Measurements from ENCODE around the gene MGAT1. TPM values are rescaled to one million over a fixed set of nuclear protein-coding genes. Genes with fewer than 3 reads are reported as not detected.

MGAT1 gene
- total RNA-seq, 1 donor = 113 TPM

DNA sequence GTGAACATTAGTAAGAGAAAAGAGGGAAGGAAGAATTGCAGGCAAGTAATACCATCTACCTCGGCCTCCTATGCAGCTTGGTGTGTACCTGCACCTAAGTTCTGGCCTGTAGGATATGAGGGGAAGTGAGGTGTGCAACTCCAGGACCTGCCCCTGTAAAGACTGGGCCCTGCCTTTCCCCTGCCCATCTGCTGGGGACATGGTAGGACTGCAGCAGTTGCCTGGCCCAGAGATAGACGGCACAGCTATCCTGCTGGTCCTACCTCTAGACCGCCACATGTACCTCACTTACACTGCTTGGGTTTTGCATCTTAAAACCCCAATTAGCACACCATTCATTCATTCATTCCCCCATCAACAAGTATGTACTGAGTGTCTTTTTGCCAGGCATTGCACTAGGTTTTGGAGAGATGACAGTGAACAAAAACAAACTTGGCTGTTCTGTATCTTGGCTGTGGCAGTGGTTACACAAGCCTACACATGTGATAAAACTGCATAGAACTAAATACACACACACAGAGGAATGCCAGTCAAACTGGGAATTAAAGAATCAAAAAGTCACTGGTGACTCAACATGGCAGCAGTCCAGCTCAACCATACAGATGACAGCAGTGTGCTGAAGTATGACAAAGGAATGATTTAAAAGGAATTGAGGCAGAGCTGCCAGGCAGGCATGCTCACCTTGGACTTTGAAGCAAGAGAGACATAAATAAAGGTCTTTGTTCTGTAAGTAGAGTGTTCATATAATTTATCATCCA lies 23.3 kb upstream of the MGAT1 start:
- Histone ChIP-seq H3K4me3 (ENCODE audit: insufficient read depth, low read length) (no peak overlapping the region), H3K36me3 (ENCODE audit: insufficient read depth, low read length) (no peaks in the 10 kb centered on the region), H3K27ac (ENCODE audit: low read depth, low read length) (no peak overlapping the region), H3K79me2 (ENCODE audit: insufficient read depth, low read length) (peaks cover 6% of the 10 kb centered on the region), H3K4me2 (ENCODE audit: insufficient read depth, low read length) (no peak overlapping the region), H4K20me1 (ENCODE audit: insufficient read depth, low read length) (no peaks in the 10 kb centered on the region), H3K27me3 (ENCODE audit: insufficient read depth, low read length) (no peaks in the 10 kb centered on the region), H2AFZ (ENCODE audit: low read length) (no peak overlapping the region), H3K4me1 (ENCODE audit: insufficient read depth, low read length) (peaks cover 16% of the 10 kb centered on the region), H3K9me3 (ENCODE audit: low read depth, low read length) (no peaks in the 10 kb centered on the region)
- TF ChIP-seq, protein P1, sequence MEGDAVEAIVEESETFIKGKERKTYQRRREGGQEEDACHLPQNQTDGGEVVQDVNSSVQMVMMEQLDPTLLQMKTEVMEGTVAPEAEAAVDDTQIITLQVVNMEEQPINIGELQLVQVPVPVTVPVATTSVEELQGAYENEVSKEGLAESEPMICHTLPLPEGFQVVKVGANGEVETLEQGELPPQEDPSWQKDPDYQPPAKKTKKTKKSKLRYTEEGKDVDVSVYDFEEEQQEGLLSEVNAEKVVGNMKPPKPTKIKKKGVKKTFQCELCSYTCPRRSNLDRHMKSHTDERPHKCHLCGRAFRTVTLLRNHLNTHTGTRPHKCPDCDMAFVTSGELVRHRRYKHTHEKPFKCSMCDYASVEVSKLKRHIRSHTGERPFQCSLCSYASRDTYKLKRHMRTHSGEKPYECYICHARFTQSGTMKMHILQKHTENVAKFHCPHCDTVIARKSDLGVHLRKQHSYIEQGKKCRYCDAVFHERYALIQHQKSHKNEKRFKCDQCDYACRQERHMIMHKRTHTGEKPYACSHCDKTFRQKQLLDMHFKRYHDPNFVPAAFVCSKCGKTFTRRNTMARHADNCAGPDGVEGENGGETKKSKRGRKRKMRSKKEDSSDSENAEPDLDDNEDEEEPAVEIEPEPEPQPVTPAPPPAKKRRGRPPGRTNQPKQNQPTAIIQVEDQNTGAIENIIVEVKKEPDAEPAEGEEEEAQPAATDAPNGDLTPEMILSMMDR (IDR thresholded peaks at IDR 0.05; ENCODE audit: extremely low read depth, low read depth, low read length) = no peak
- DNase-seq (ENCODE audit: insufficient read length, low spot score, missing footprints) = peak; percentile 84

DNA sequence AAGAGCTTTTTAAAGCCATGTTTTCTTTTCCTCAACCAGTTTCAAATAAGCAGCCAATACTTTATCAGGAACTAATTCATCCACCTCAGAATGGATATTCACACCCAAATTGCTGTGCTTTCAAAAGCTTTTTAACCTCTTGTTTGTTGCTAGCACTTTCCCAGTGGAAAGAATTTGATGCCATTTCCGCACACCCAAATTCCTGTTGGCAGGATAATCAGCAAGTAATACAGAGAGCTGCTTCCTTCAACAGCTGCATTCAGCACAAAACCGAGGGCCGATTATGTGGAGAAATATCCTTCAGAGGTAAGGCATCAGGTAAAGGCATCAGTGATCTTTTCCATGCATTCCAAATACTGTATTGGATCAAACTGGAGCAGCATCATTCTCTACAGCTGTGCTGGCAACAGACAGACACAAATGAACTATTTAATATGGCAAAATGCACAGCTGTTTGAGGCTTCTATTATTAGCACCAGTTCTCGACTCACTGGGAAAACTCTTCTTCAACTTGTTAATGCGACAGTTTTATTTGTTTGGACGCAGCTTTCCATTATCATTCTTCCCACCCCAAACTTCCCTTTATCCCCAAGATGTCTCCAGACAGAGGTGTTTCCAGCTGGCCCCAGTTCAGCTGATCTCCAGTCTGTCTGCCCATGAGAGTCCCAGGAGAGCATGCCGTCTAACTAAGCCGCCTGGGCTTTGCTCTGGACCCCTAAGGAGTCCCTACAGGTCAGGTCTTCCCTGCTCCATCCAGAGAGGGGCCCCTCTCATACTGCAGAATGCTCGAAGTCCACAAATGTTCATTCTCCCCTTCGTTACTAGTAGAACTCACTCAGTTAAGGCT lies 22.2 kb upstream of the MGAT1 start:
- Histone ChIP-seq H3K9me3 (ENCODE audit: low read depth, low read length) (no peaks in the 10 kb centered on the region), H3K4me3 (ENCODE audit: insufficient read depth, low read length) (no peak overlapping the region), H3K27ac (ENCODE audit: low read depth, low read length) (no peak overlapping the region), H3K79me2 (ENCODE audit: insufficient read depth, low read length) (no peaks in the 10 kb centered on the region), H4K20me1 (ENCODE audit: insufficient read depth, low read length) (no peaks in the 10 kb centered on the region), H3K4me1 (ENCODE audit: insufficient read depth, low read length) (peaks cover 8% of the 10 kb centered on the region), H3K36me3 (ENCODE audit: insufficient read depth, low read length) (no peaks in the 10 kb centered on the region), H3K4me2 (ENCODE audit: insufficient read depth, low read length) (no peak overlapping the region), H2AFZ (ENCODE audit: low read length) (no peak overlapping the region), H3K27me3 (ENCODE audit: insufficient read depth, low read length) (no peaks in the 10 kb centered on the region)
- TF ChIP-seq, protein P1 (IDR thresholded peaks at IDR 0.05; ENCODE audit: extremely low read depth, low read depth, low read length) = no peak
- DNase-seq (ENCODE audit: insufficient read length, low spot score, missing footprints) = no peak

DNA sequence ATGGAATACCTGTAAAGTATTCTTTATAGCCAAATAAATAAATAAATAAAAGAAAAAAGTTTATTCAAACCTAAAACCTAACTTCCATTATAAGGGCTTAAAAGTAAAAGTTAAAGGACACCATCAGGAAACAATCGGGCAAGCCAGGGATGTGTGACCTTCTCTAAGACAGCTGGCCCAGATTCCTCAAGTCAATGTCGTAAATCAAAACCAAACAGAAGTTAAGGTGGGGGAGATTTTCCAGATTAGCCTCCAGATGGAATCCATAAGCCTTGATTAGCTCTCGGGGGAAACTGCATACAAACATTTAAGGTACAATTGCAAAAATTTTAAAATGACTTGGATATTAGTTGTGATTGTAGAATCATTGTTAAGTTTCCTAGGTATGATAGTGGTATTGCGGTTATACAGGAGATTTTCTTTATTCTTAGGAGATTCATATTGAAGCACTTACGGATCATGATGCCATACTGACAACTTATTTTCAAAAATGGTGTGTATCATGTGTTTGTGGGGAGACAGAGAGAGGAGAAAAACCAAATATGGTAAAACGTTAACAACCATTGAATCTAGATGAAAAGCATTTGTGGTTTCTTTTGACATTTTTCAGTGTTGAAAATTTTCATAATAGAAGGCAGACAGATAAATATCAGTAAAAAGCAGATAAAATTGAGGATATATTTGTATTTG lies 21.5 kb upstream of the MGAT1 start:
- H3K79me2 ChIP-seq (ENCODE audit: insufficient read depth, low read length) = no peaks in the 10 kb centered on the region
- H2AFZ ChIP-seq (ENCODE audit: low read length) = no peak overlapping the region
- no peak overlapping the region for H3K27ac ChIP-seq (ENCODE audit: low read depth, low read length)
- H3K4me1 ChIP-seq (ENCODE audit: insufficient read depth, low read length) = peaks cover 8% of the 10 kb centered on the region
- H3K9me3 ChIP-seq (ENCODE audit: low read depth, low read length) = no peaks in the 10 kb centered on the region
- H4K20me1 ChIP-seq (ENCODE audit: insufficient read depth, low read length) = no peaks in the 10 kb centered on the region
- H3K36me3 ChIP-seq (ENCODE audit: insufficient read depth, low read length) = no peaks in the 10 kb centered on the region
- no peak overlapping the region for H3K4me2 ChIP-seq (ENCODE audit: insufficient read depth, low read length)
- H3K27me3 ChIP-seq (ENCODE audit: insufficient read depth, low read length) = no peaks in the 10 kb centered on the region
- no peak overlapping the region for H3K4me3 ChIP-seq (ENCODE audit: insufficient read depth, low read length)
- no peak for DNase-seq (ENCODE audit: insufficient read length, low spot score, missing footprints)
- TF ChIP-seq, protein P1 (IDR thresholded peaks at IDR 0.05; ENCODE audit: extremely low read depth, low read depth, low read length) = no peak
